GM23338 (cell line): Measurements from ENCODE around the gene KIF3B. TPM values are rescaled to one million over a fixed set of nuclear protein-coding genes. Genes with fewer than 3 reads are reported as not detected.

ENCODE experiments used
- ATAC-seq: fragments of 200-7000 bp; cut with Tn5 transposase; 3 replicates; pipeline ENCODE4 v1.9.1; 2020
- DNase-seq: peaks from one replicate; pipeline ENCODE4 v3.0.0-alpha.2; 2015; ENCODE audit warnings: low spot score
- H2AFZ ChIP-seq: fragments of 200-600 bp; sonication (generic); 2 replicates; pipeline ENCODE4 v1.8.0; 2016; ENCODE audit warnings: antibody characterized with exemption, mild to moderate bottlenecking, moderate library complexity
- H3F3A ChIP-seq: fragments of 200-600 bp; sonication (generic); replicated peaks from 2 replicates; pipeline ENCODE4 v1.8.0; 2017; ENCODE audit warnings: antibody characterized with exemption, mixed run types, low read depth
- H3K27ac ChIP-seq: fragments of 200-600 bp; sonication (generic); 2 replicates; pipeline ENCODE4 v1.6.1; 2016; ENCODE audit warnings: low read depth
- H3K27me3 ChIP-seq: fragments of 200-600 bp; sonication (generic); 2 replicates; pipeline ENCODE4 v1.8.0; 2016; ENCODE audit warnings: mild to moderate bottlenecking, mixed run types, moderate library complexity; ENCODE audit not compliant: insufficient read depth
- H3K36me3 ChIP-seq: fragments of 200-600 bp; sonication (generic); 2 replicates; pipeline ENCODE4 v1.8.0; 2016; ENCODE audit warnings: mild to moderate bottlenecking; ENCODE audit not compliant: insufficient read depth
- H3K4me1 ChIP-seq: fragments of 200-600 bp; sonication (generic); 2 replicates; pipeline ENCODE4 v1.8.0; 2016; ENCODE audit warnings: mild to moderate bottlenecking, moderate library complexity; ENCODE audit not compliant: insufficient read depth
- H3K4me2 ChIP-seq: fragments of 200-600 bp; sonication (generic); 2 replicates; pipeline ENCODE4 v1.7.1; 2017; ENCODE audit warnings: mixed run types
- H3K4me3 ChIP-seq: fragments of 200-600 bp; sonication (generic); 2 replicates; pipeline ENCODE4 v1.6.1; 2016; ENCODE audit warnings: mixed run types
- H3K79me2 ChIP-seq: fragments of 200-600 bp; sonication (generic); replicated peaks from 2 replicates; pipeline ENCODE4 v1.8.0; 2017; ENCODE audit warnings: mild to moderate bottlenecking; ENCODE audit not compliant: insufficient read depth
- H3K9me2 ChIP-seq: fragments of 200-600 bp; sonication (generic); 2 replicates; pipeline ENCODE4 v1.8.0; 2017; ENCODE audit not compliant: insufficient read depth
- H4K20me1 ChIP-seq: fragments of 200-600 bp; sonication (generic); replicated peaks from 2 replicates; pipeline ENCODE4 v1.8.0; 2017; ENCODE audit warnings: mild to moderate bottlenecking; ENCODE audit not compliant: insufficient read depth
- H3K27ac Mint-ChIP-seq: 2 replicates; pipeline ENCODE4 v1.8.0; 2020; ENCODE audit warnings: inconsistent platforms, mild to moderate bottlenecking, moderate library complexity, mixed read lengths
- H3K27me3 Mint-ChIP-seq: 3 replicates; pipeline ENCODE4 v1.8.0; 2022; ENCODE audit warnings: low read depth, mild to moderate bottlenecking, moderate library complexity, mixed read lengths, inconsistent platforms; ENCODE audit not compliant: insufficient read depth, poor library complexity
- H3K36me3 Mint-ChIP-seq: 3 replicates; pipeline ENCODE4 v1.8.0; 2021; ENCODE audit warnings: low read depth, mild to moderate bottlenecking, inconsistent platforms, moderate library complexity, mixed read lengths
- H3K4me1 Mint-ChIP-seq: 3 replicates; pipeline ENCODE4 v1.8.0; 2020; ENCODE audit warnings: mild to moderate bottlenecking, inconsistent platforms, mixed read lengths
- H3K4me3 Mint-ChIP-seq: 3 replicates; pipeline ENCODE4 v1.8.0; 2021; ENCODE audit warnings: moderate library complexity, mild to moderate bottlenecking, inconsistent platforms, mixed read lengths
- H3K9me3 Mint-ChIP-seq: 3 replicates; pipeline ENCODE4 v1.8.0; 2020; ENCODE audit warnings: moderate library complexity, mild to moderate bottlenecking, inconsistent platforms, mixed read lengths
- CREB1 ChIP-seq: fragments of 250-450 bp; sonication (Bioruptor Pico); IDR thresholded peaks from 2 replicates; pipeline ENCODE4 v1.5.0; 2020; ENCODE audit warnings: low read depth, mild to moderate bottlenecking, moderate library complexity
- EZH2 ChIP-seq: fragments of 200-600 bp; sonication (generic); IDR thresholded peaks from one replicate; pipeline ENCODE4 v1.8.0; 2017; ENCODE audit warnings: antibody characterized with exemption, mild to moderate bottlenecking, low read depth; ENCODE audit not compliant: unreplicated experiment
- EZH2phosphoT487 ChIP-seq: fragments of 200-600 bp; sonication (generic); IDR thresholded peaks from one replicate; pipeline ENCODE4 v1.8.1; 2018; ENCODE audit warnings: antibody characterized with exemption; ENCODE audit not compliant: unreplicated experiment
- JUNB ChIP-seq: IDR thresholded peaks from one replicate; pipeline ENCODE4 v1.6.1; 2016; ENCODE audit warnings: antibody characterized with exemption; ENCODE audit not compliant: unreplicated experiment
- NANOG ChIP-seq: IDR thresholded peaks from 2 replicates; pipeline ENCODE4 v1.6.1; 2016; ENCODE audit warnings: antibody characterized with exemption, borderline replicate concordance
- POLR2AphosphoS5 ChIP-seq: IDR thresholded peaks from 2 replicates; pipeline ENCODE4 v1.6.1; 2016; ENCODE audit warnings: antibody characterized with exemption, low read depth
- STAT1 ChIP-seq: IDR thresholded peaks from one replicate; pipeline ENCODE4 v1.6.1; 2016; ENCODE audit warnings: antibody characterized with exemption; ENCODE audit not compliant: unreplicated experiment
- ZNF114 ChIP-seq: fragments of 250-450 bp; sonication (Bioruptor Pico); IDR thresholded peaks from 2 replicates; pipeline ENCODE4 v1.5.0; 2020; ENCODE audit warnings: mild to moderate bottlenecking, moderate library complexity
- ZNF331 ChIP-seq: fragments of 250-450 bp; sonication (Bioruptor Pico); IDR thresholded peaks from 2 replicates; pipeline ENCODE4 v1.5.0; 2020; ENCODE audit warnings: low read depth, mild to moderate bottlenecking, moderate library complexity
- polyA plus RNA-seq: library from polyadenylated mRNA; unstranded; fragments of >200 nt; fragmentation: Nextera tagmentation; extraction: Ambion mirVana; gene quantifications from 2 replicates; pipeline ENCODE4 v1.2.1, GENCODE V29; 2016
- total RNA-seq: library from RNA; depleted of rRNA; stranded (reverse); fragments of >200 nt; shearing (Covaris generic); gene quantifications from 2 replicates; pipeline ENCODE4 v1.2.3, GENCODE V29; 2014
- TF ChIP-seq, protein P1 (sequence below), 2 experiments: fragments of 200-600 bp in 1 of 2; sonication (generic) in 1 of 2; conservative IDR thresholded peaks; 2 replicates each; pipeline versions ENCODE4 v1.5.1 to v1.6.1; 2016 to 2017; ENCODE audit warnings: antibody characterized with exemption in 2 of 2, low read depth in 2 of 2, mild to moderate bottlenecking in 2 of 2, moderate library complexity in 1 of 2
- TF ChIP-seq, protein P2 (sequence below): IDR thresholded peaks from one replicate; pipeline ENCODE4 v1.6.1; 2018; ENCODE audit warnings: antibody characterized with exemption; ENCODE audit not compliant: unreplicated experiment
- TF ChIP-seq, protein P3 (sequence below): IDR thresholded peaks from 2 replicates; pipeline ENCODE4 v1.6.1; 2016; ENCODE audit warnings: antibody characterized with exemption

KIF3B gene
- total and polyA plus RNA-seq, 2 experiments from 2014 or later, result 6.1 to 22.8 TPM

DNA sequence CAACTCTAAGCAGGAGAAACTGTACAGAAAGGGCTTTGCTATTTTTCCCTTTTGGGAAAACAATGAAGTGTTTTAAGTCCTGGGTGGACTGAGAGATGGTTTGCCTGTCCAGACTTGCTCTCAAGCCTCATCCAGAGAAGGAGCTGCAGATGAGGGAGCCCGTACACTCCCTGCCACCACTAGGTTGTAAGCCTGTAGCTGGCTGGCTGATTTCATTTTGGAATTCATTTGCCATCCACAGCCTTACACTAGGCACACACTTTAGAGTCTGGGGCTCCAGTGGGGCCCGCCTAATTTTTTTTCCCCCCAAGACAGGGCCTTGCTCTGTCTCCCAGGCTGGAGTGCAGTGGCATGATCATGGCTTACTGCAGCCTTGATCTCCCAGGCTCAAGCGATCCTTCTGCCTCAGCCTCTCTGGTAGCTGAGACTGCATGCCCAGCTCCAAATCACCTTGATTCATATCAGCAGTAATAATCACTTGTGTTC lies 41.4 kb upstream of the KIF3B start (continued):
- TF ChIP-seq, protein P1, sequence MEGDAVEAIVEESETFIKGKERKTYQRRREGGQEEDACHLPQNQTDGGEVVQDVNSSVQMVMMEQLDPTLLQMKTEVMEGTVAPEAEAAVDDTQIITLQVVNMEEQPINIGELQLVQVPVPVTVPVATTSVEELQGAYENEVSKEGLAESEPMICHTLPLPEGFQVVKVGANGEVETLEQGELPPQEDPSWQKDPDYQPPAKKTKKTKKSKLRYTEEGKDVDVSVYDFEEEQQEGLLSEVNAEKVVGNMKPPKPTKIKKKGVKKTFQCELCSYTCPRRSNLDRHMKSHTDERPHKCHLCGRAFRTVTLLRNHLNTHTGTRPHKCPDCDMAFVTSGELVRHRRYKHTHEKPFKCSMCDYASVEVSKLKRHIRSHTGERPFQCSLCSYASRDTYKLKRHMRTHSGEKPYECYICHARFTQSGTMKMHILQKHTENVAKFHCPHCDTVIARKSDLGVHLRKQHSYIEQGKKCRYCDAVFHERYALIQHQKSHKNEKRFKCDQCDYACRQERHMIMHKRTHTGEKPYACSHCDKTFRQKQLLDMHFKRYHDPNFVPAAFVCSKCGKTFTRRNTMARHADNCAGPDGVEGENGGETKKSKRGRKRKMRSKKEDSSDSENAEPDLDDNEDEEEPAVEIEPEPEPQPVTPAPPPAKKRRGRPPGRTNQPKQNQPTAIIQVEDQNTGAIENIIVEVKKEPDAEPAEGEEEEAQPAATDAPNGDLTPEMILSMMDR (conservative IDR thresholded peaks at IDR 0.05; ENCODE audit: low read depth in 2 of 2), result no peak
- TF ChIP-seq EZH2 (no peak), JUNB (no peak), STAT1 (no peak), ZNF331 (CRISPR knock-in tag) (no peak), CREB1 (CRISPR knock-in tag) (no peak)
- TF ChIP-seq, protein P2, sequence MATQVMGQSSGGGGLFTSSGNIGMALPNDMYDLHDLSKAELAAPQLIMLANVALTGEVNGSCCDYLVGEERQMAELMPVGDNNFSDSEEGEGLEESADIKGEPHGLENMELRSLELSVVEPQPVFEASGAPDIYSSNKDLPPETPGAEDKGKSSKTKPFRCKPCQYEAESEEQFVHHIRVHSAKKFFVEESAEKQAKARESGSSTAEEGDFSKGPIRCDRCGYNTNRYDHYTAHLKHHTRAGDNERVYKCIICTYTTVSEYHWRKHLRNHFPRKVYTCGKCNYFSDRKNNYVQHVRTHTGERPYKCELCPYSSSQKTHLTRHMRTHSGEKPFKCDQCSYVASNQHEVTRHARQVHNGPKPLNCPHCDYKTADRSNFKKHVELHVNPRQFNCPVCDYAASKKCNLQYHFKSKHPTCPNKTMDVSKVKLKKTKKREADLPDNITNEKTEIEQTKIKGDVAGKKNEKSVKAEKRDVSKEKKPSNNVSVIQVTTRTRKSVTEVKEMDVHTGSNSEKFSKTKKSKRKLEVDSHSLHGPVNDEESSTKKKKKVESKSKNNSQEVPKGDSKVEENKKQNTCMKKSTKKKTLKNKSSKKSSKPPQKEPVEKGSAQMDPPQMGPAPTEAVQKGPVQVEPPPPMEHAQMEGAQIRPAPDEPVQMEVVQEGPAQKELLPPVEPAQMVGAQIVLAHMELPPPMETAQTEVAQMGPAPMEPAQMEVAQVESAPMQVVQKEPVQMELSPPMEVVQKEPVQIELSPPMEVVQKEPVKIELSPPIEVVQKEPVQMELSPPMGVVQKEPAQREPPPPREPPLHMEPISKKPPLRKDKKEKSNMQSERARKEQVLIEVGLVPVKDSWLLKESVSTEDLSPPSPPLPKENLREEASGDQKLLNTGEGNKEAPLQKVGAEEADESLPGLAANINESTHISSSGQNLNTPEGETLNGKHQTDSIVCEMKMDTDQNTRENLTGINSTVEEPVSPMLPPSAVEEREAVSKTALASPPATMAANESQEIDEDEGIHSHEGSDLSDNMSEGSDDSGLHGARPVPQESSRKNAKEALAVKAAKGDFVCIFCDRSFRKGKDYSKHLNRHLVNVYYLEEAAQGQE, result no peak
- TF ChIP-seq, protein P3, sequence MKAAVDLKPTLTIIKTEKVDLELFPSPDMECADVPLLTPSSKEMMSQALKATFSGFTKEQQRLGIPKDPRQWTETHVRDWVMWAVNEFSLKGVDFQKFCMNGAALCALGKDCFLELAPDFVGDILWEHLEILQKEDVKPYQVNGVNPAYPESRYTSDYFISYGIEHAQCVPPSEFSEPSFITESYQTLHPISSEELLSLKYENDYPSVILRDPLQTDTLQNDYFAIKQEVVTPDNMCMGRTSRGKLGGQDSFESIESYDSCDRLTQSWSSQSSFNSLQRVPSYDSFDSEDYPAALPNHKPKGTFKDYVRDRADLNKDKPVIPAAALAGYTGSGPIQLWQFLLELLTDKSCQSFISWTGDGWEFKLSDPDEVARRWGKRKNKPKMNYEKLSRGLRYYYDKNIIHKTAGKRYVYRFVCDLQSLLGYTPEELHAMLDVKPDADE, result no peak

DNA sequence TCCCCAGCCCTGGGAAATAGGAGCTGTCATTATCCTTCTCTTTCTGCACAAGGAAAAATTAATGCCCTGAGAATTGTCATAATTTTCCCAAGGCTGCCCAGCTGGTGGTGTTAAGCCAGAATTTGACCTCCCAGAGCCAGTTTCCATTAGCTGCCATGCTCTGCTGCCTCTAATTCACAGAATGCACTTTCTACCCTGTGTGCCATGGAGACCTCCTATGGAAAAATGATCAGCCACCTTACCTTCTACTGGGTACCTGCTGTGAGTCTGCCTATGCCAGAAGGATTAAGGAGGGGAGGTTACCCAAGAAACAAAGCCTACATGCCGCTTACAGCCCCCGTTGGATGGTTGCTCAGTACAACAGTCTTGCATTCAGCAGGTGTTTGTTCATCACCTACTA lies 40.6 kb upstream of the KIF3B start:
- Mint-ChIP-seq H3K27ac (no peak overlapping the region), H3K27me3 (peaks cover 1% of the 10 kb centered on the region), H3K9me3 (no peaks in the 10 kb centered on the region), H3K4me3 (no peak overlapping the region), H3K4me1 (peaks cover 13% of the 10 kb centered on the region), H3K36me3 (peaks cover 33% of the 10 kb centered on the region)
- H3K36me3 ChIP-seq, result peaks cover 17% of the 10 kb centered on the region
- H4K20me1 ChIP-seq, result no peaks in the 10 kb centered on the region; the same call in none of the 2 replicates
- no peak overlapping the region for H3K4me3 ChIP-seq
- DNase-seq, result no peak
- H3K9me2 ChIP-seq, result no peaks in the 10 kb centered on the region
- ATAC-seq, result no peak
- H2AFZ ChIP-seq, result no peak overlapping the region
- no peak overlapping the region for H3K4me2 ChIP-seq
- H3K79me2 ChIP-seq, result no peaks in the 10 kb centered on the region
- peaks cover 14% of the 10 kb centered on the region; the same call in 1 of the 2 replicates for H3K4me1 ChIP-seq
- no peaks in the 10 kb centered on the region for H3K27me3 ChIP-seq
- H3K27ac ChIP-seq, result no peak overlapping the region
- peaks cover 10% of the 10 kb centered on the region; the same call in 1 of the 2 replicates for H3F3A ChIP-seq
- TF ChIP-seq, protein P1 (conservative IDR thresholded peaks at IDR 0.05; ENCODE audit: low read depth in 2 of 2), result no peak
- TF ChIP-seq, protein P2, result no peak
- no peak for TF ChIP-seq NANOG
- TF ChIP-seq ZNF331 (CRISPR knock-in tag), result no peak
- no peak for TF ChIP-seq ZNF114 (CRISPR knock-in tag)
- no peak for TF ChIP-seq POLR2AphosphoS5
- no peak for TF ChIP-seq EZH2
- no peak for TF ChIP-seq EZH2phosphoT487
- TF ChIP-seq JUNB, result no peak
- no peak for TF ChIP-seq CREB1 (CRISPR knock-in tag)
